H1 (cell line): Measurements from ENCODE around the gene IL5.

Experiments
- ASH2L ChIP-seq: fragments of 200-600, 300-600 bp; sonication (generic); IDR thresholded peaks from one replicate; pipeline ENCODE4 v1.7.1; 2017; ENCODE audit warnings: low read length
- BRCA1 ChIP-seq: IDR thresholded peaks from 2 replicates; pipeline ENCODE4 v1.6.1; 2012; ENCODE audit warnings: low read depth, low read length, improper control_type of control experiment
- EZH2 ChIP-seq: fragments of 200-600 bp; sonication (generic); IDR thresholded peaks from 2 replicates; pipeline ENCODE4 v1.7.1; 2012; ENCODE audit warnings: low read depth, mild to moderate bottlenecking, moderate library complexity, low read length, inconsistent platforms; ENCODE audit not compliant: severe bottlenecking
- NANOG ChIP-seq: IDR thresholded peaks from 2 replicates; pipeline ENCODE4 v1.6.1; 2011; ENCODE audit warnings: low read length, low read depth, mild to moderate bottlenecking, inconsistent platforms; ENCODE audit not compliant: insufficient read depth, poor library complexity, severe bottlenecking
- NRF1 ChIP-seq: IDR thresholded peaks from 2 replicates; pipeline ENCODE4 v1.6.1; 2011; ENCODE audit warnings: mild to moderate bottlenecking, low read depth, low read length, improper control_type of control experiment
- POLR2A ChIP-seq, 2 experiments: IDR thresholded peaks; 1 replicate in 1 of 2; 2 replicates in 1 of 2; pipeline ENCODE4 v1.6.1; 2011; ENCODE audit warnings: low read depth in 2 of 2, low read length in 2 of 2, mild to moderate bottlenecking in 2 of 2; ENCODE audit errors: control extremely low read depth in 1 of 2
- POLR2AphosphoS5 ChIP-seq: IDR thresholded peaks from 2 replicates; pipeline ENCODE4 v1.6.1; 2011; ENCODE audit warnings: low read depth, low read length
- RAD21 ChIP-seq, 2 experiments: IDR thresholded peaks in 1 of 2; conservative IDR thresholded peaks in 1 of 2; 2 replicates each; pipeline ENCODE4 v1.6.1; 2011; ENCODE audit warnings: low read depth in 2 of 2, low read length in 2 of 2, improper control_type of control experiment in 1 of 2, inconsistent platforms in 1 of 2, mild to moderate bottlenecking in 1 of 2, moderate library complexity in 1 of 2
- SP4 ChIP-seq: IDR thresholded peaks from 2 replicates; pipeline ENCODE4 v1.6.1; 2012; ENCODE audit warnings: low read length, inconsistent platforms
- SRF ChIP-seq: IDR thresholded peaks from 2 replicates; pipeline ENCODE4 v1.6.1; 2011; ENCODE audit warnings: mild to moderate bottlenecking, low read depth, low read length, moderate library complexity
- TAF1 ChIP-seq: IDR thresholded peaks from 2 replicates; pipeline ENCODE4 v1.6.1; 2011; ENCODE audit warnings: mild to moderate bottlenecking, low read depth, low read length
- TEAD4 ChIP-seq: IDR thresholded peaks from 2 replicates; pipeline ENCODE4 v1.6.1; 2012; ENCODE audit warnings: low read depth, low read length, inconsistent platforms, mixed read lengths
- YY1 ChIP-seq: IDR thresholded peaks from 2 replicates; pipeline ENCODE4 v1.6.1; 2011; ENCODE audit warnings: low read depth, mild to moderate bottlenecking, low read length
- TF ChIP-seq, protein P1 (sequence below), 3 experiments: IDR thresholded peaks; 1 replicate in 2 of 3; 2 replicates in 1 of 3; pipeline versions ENCODE4 v1.5.1 to v1.6.1; 2011; ENCODE audit warnings: low read length in 3 of 3, mild to moderate bottlenecking in 3 of 3, inconsistent platforms in 2 of 3, low read depth in 1 of 3, moderate library complexity in 1 of 3; ENCODE audit not compliant: insufficient read depth in 1 of 3; ENCODE audit errors: control extremely low read depth in 1 of 3

DNA sequence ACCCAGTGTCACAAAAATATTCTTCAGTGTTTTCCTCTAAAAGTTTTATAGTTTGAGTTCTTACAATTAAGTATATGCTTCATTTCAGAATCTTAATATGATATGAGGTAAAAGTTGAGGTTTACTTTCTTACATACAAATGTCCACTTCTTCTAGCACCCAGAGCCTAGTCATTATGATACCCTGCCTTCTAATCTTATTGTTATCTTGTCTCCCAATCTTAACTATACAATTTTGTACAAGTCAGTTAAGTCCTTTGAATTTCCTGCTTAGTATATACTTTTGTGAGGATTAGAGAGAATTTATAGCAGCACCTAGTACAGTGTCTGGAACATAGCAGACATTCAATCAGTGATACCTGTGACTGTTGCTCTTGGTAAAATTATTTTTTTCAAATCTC, 42.7 kb upstream of the IL5 start:
- TF ChIP-seq POLR2AphosphoS5 (no peak), RAD21 (IDR thresholded peaks at IDR 0.05 in 1 of 2, conservative IDR thresholded peaks at IDR 0.05 in 1 of 2; ENCODE audit: low read depth in 2 of 2, low read length in 2 of 2) (no peak), SRF (no peak), NANOG (no peak), TEAD4 (no peak), POLR2A (IDR thresholded peaks at IDR 0.05; ENCODE audit: control extremely low read depth in 1 of 2, low read depth in 2 of 2, low read length in 2 of 2) (no peak), BRCA1 (no peak), SP4 (no peak), EZH2 (no peak), NRF1 (no peak), YY1 (no peak), TAF1 (no peak), ASH2L (no peak)
- TF ChIP-seq, protein P1, sequence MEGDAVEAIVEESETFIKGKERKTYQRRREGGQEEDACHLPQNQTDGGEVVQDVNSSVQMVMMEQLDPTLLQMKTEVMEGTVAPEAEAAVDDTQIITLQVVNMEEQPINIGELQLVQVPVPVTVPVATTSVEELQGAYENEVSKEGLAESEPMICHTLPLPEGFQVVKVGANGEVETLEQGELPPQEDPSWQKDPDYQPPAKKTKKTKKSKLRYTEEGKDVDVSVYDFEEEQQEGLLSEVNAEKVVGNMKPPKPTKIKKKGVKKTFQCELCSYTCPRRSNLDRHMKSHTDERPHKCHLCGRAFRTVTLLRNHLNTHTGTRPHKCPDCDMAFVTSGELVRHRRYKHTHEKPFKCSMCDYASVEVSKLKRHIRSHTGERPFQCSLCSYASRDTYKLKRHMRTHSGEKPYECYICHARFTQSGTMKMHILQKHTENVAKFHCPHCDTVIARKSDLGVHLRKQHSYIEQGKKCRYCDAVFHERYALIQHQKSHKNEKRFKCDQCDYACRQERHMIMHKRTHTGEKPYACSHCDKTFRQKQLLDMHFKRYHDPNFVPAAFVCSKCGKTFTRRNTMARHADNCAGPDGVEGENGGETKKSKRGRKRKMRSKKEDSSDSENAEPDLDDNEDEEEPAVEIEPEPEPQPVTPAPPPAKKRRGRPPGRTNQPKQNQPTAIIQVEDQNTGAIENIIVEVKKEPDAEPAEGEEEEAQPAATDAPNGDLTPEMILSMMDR (IDR thresholded peaks at IDR 0.05; ENCODE audit: control extremely low read depth in 1 of 3, insufficient read depth in 1 of 3, low read depth in 1 of 3, low read length in 3 of 3): no peak
